ENCODE measurements around the gene DOCK2. TPM values are rescaled to one million over a fixed set of nuclear protein-coding genes. Genes with fewer than 3 reads are reported as not detected.
A peak's percentile ranks its signal among the peaks of the same experiment; 100 is the strongest.

The DOCK2 gene
- total RNA-seq, 4 donors from 2014 or later: 2.3 to 11.2 (median 3.2) TPM

- no peak for DNase-seq (ENCODE audit: low spot score in 2 of 2)
- no peaks in the 10 kb centered on the region for H3K9me3 ChIP-seq
- WGBS: 80% methylated on average over 5 of the region's 5 CpGs
- H3K4me1 ChIP-seq: peaks cover 14% of the 10 kb centered on the region
- H3K27ac ChIP-seq: no peak overlapping the region
- H3K27me3 ChIP-seq: no peaks in the 10 kb centered on the region
- no peak overlapping the region for H3K4me3 ChIP-seq
- no peaks in the 10 kb centered on the region for H3K36me3 ChIP-seq
- TF ChIP-seq POLR2A (IDR thresholded peaks at IDR 0.05) (no peak), EP300 (IDR thresholded peaks at IDR 0.05) (no peak), POLR2AphosphoS5 (IDR thresholded peaks at IDR 0.05) (no peak)
These were observed 298.7 kb downstream of the DOCK2 start for GRCh38 chr5:169935762-169936161.

- no peak for DNase-seq (ENCODE audit: low spot score in 2 of 2)
- no peak overlapping the region for H3K4me3 ChIP-seq
- no peak for TF ChIP-seq EP300 (IDR thresholded peaks at IDR 0.05)
- no peak for TF ChIP-seq POLR2A (IDR thresholded peaks at IDR 0.05)
- no peak for TF ChIP-seq CTCF (IDR thresholded peaks at IDR 0.05)
- TF ChIP-seq POLR2AphosphoS5 (IDR thresholded peaks at IDR 0.05): no peak
These were observed 301.4 kb downstream of the DOCK2 start for GRCh38 chr5:169938439-169938838.

GRCh38 chr5:169939731-169940130 is 302.7 kb downstream of the DOCK2 start:
- WGBS: 79% methylated on average over 2 of the region's 2 CpGs
- Histone ChIP-seq H3K4me3 (no peak overlapping the region), H3K27me3 (no peaks in the 10 kb centered on the region), H3K9me3 (no peaks in the 10 kb centered on the region), H3K36me3 (no peaks in the 10 kb centered on the region), H3K4me1 (peaks cover 3% of the 10 kb centered on the region), H3K27ac (no peak overlapping the region)
- no peak for TF ChIP-seq POLR2A (IDR thresholded peaks at IDR 0.05)
- no peak for TF ChIP-seq CTCF (IDR thresholded peaks at IDR 0.05)
- TF ChIP-seq POLR2AphosphoS5 (IDR thresholded peaks at IDR 0.05): no peak
- TF ChIP-seq EP300 (IDR thresholded peaks at IDR 0.05): no peak
- DNase-seq (ENCODE audit: low spot score in 2 of 2): no peak

More at GRCh38 chr5:169938439-169938838, 301.4 kb downstream of the DOCK2 start:
- H3K4me1 ChIP-seq: peaks cover 12% of the 10 kb centered on the region
- no peaks in the 10 kb centered on the region for H3K36me3 ChIP-seq
- 99% methylated on average over 2 of the region's 2 CpGs for WGBS
- H3K27ac ChIP-seq: no peak overlapping the region
- no peaks in the 10 kb centered on the region for H3K9me3 ChIP-seq
- H3K27me3 ChIP-seq: no peaks in the 10 kb centered on the region

GRCh38 chr5:169941542-169941941 is 304.5 kb downstream of the DOCK2 start:
- Histone ChIP-seq H3K4me1 (peaks cover 11% of the 10 kb centered on the region), H3K27ac (no peak overlapping the region), H3K9me3 (no peaks in the 10 kb centered on the region), H3K27me3 (no peaks in the 10 kb centered on the region), H3K4me3 (no peak overlapping the region), H3K36me3 (no peaks in the 10 kb centered on the region)
- 66% methylated on average over 7 of the region's 7 CpGs for WGBS
- DNase-seq (ENCODE audit: low spot score in 2 of 2): peak in 1 of 2 donors; percentile 66
- no peak for TF ChIP-seq POLR2A (IDR thresholded peaks at IDR 0.05)
- TF ChIP-seq CTCF (IDR thresholded peaks at IDR 0.05): no peak
- TF ChIP-seq POLR2AphosphoS5 (IDR thresholded peaks at IDR 0.05): no peak
- no peak for TF ChIP-seq EP300 (IDR thresholded peaks at IDR 0.05)

- H3K36me3 ChIP-seq: no peaks in the 10 kb centered on the region
- TF ChIP-seq POLR2AphosphoS5 (IDR thresholded peaks at IDR 0.05): no peak
- TF ChIP-seq POLR2A (IDR thresholded peaks at IDR 0.05): no peak
- TF ChIP-seq CTCF (IDR thresholded peaks at IDR 0.05): no peak
- TF ChIP-seq EP300 (IDR thresholded peaks at IDR 0.05): no peak
- H3K27ac ChIP-seq: no peak overlapping the region
- 63% methylated on average over 1 of the region's 1 CpG for WGBS
- no peaks in the 10 kb centered on the region for H3K9me3 ChIP-seq
- H3K4me3 ChIP-seq: no peak overlapping the region
- no peak for DNase-seq (ENCODE audit: low spot score in 2 of 2)
- no peaks in the 10 kb centered on the region for H3K27me3 ChIP-seq
- peaks cover 11% of the 10 kb centered on the region for H3K4me1 ChIP-seq
These were observed 305.1 kb downstream of the DOCK2 start for GRCh38 chr5:169942181-169942580.

GRCh38 chr5:169943026-169943425 is 306.0 kb downstream of the DOCK2 start:
- Histone ChIP-seq H3K27ac (no peak overlapping the region), H3K27me3 (no peaks in the 10 kb centered on the region), H3K4me3 (no peak overlapping the region), H3K4me1 (peaks cover 11% of the 10 kb centered on the region), H3K36me3 (no peaks in the 10 kb centered on the region), H3K9me3 (no peaks in the 10 kb centered on the region)
- WGBS: 91% methylated on average over 4 of the region's 4 CpGs
- DNase-seq (ENCODE audit: low spot score in 2 of 2): no peak
- TF ChIP-seq CTCF (IDR thresholded peaks at IDR 0.05) (no peak), POLR2A (IDR thresholded peaks at IDR 0.05) (no peak)
